GM12865 (cell line): ENCODE results near the gene CHRNA4.

Experiments
- DNase-seq: peaks from one replicate; pipeline ENCODE4 v3.0.0; 2010; ENCODE audit warnings: low read depth
- H3K4me3 ChIP-seq: 2 replicates; pipeline ENCODE4 v1.5.1; 2011; ENCODE audit warnings: mild to moderate bottlenecking, low read depth, low read length, control low read depth
- TF ChIP-seq, protein P1 (sequence below): IDR thresholded peaks from 2 replicates; pipeline ENCODE4 v1.5.1; 2011; ENCODE audit warnings: low read length, control low read depth, low read depth, inconsistent platforms; ENCODE audit not compliant: insufficient read depth; ENCODE audit errors: missing control alignments

The CHRNA4 gene

DNA sequence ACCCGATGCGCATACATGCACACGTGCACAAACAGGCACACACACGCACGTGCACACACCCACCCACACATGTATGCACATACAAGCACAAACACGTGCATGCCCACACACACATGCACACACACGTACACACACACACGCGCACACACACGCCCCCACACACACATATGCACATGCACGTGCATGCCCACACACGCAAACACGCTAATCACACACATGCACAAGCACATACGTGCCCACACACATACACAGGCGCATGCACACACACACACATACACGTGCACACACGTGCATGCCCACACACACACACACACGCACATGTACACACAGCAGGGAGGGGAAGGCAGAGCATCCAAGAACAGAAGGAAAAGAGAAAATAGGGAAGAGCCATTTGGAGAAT lies 26.8 kb upstream of the CHRNA4 start:
- H3K4me3 ChIP-seq = no peak overlapping the region
- TF ChIP-seq, protein P1, sequence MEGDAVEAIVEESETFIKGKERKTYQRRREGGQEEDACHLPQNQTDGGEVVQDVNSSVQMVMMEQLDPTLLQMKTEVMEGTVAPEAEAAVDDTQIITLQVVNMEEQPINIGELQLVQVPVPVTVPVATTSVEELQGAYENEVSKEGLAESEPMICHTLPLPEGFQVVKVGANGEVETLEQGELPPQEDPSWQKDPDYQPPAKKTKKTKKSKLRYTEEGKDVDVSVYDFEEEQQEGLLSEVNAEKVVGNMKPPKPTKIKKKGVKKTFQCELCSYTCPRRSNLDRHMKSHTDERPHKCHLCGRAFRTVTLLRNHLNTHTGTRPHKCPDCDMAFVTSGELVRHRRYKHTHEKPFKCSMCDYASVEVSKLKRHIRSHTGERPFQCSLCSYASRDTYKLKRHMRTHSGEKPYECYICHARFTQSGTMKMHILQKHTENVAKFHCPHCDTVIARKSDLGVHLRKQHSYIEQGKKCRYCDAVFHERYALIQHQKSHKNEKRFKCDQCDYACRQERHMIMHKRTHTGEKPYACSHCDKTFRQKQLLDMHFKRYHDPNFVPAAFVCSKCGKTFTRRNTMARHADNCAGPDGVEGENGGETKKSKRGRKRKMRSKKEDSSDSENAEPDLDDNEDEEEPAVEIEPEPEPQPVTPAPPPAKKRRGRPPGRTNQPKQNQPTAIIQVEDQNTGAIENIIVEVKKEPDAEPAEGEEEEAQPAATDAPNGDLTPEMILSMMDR = no peak
- DNase-seq = no peak

GRCh38 chr20:63387393-63387792 lies 26.2 kb upstream of the CHRNA4 start:
- no peak for DNase-seq
- TF ChIP-seq, protein P1 = no peak
- H3K4me3 ChIP-seq = no peak overlapping the region

- no peak for DNase-seq
- TF ChIP-seq, protein P1 = no peak
- H3K4me3 ChIP-seq = no peak overlapping the region
Observed at GRCh38 chr20:63386491-63386890, 25.3 kb upstream of the CHRNA4 start.

- TF ChIP-seq, protein P1 = no peak
Observed at GRCh38 chr20:63385819-63386218, 24.7 kb upstream of the CHRNA4 start.

DNA sequence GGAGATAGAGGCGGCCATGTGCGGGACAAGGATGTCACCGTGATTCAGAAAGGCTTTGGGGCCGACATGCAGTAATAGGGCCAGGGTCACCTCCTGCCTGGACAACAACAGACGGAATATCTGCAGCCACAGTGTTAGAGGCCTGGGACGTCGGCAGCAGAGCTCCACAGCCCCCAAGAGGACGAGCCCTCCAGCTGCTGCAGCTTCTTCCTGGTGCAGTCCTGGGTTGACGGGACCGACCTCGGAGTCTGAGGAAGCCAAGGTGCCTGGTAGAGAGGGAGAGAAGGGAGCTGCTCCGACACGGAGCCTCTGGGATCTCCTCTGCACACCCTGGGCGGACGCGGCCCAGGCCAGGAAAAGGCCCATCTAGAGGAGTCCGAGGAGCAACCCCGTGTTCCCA lies 23.2 kb upstream of the CHRNA4 start:
- no peak overlapping the region for H3K4me3 ChIP-seq
- TF ChIP-seq, protein P1 = no peak
- no peak for DNase-seq

More at GRCh38 chr20:63385819-63386218, 24.7 kb upstream of the CHRNA4 start:
- no peak for DNase-seq
- H3K4me3 ChIP-seq = no peak overlapping the region

GRCh38 chr20:63383556-63383955 lies 22.4 kb upstream of the CHRNA4 start:
- no peak for DNase-seq
- no peak overlapping the region for H3K4me3 ChIP-seq
- TF ChIP-seq, protein P1 = no peak

DNA sequence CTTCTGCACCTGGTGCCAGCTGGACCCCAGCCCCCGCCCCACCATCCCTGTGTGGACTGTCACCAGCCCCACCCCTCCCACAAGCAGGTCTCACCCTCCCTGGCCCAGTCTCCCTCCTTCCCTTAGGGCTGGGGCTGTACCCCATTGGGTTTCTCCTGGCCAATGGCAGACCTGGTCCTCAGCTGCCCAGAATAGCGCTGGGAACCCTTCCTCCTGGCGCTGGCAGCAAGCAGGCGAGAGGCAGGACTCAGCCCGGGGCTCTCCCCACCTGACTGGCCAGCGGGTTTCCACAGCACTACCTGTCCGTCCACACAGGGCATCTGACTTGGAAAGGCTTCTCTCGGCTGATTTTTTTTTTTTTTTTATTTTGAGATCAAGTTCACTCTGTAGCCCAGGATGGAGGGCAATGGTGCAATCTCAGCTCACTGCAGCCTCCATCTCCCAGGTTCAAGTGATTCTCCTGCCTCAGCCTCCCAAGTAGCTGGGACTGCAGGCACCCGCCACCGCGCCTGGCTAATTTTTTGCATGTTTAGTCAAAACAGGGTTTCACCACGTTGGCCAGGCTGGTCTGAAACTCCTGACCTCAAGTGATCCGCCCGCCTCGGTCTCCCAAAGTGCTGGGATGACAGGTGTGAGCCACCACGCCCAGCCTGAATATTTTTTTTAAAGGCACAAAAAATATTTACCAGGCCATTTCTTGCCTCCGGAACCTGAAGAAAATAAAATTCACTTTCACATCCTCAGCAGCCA lies 21.6 kb upstream of the CHRNA4 start:
- H3K4me3 ChIP-seq = no peak overlapping the region
- TF ChIP-seq, protein P1 = no peak
- DNase-seq = no peak
